Measurements from ENCODE around the gene PTX4. TPM values are rescaled to one million over a fixed set of nuclear protein-coding genes. Genes with fewer than 3 reads are reported as not detected.
A peak's percentile ranks its signal among the peaks of the same experiment; 100 is the strongest.

Gene PTX4
- polyA plus RNA-seq, 10 donors: 0.13 to 1.5 (median 0.53) TPM

DNA sequence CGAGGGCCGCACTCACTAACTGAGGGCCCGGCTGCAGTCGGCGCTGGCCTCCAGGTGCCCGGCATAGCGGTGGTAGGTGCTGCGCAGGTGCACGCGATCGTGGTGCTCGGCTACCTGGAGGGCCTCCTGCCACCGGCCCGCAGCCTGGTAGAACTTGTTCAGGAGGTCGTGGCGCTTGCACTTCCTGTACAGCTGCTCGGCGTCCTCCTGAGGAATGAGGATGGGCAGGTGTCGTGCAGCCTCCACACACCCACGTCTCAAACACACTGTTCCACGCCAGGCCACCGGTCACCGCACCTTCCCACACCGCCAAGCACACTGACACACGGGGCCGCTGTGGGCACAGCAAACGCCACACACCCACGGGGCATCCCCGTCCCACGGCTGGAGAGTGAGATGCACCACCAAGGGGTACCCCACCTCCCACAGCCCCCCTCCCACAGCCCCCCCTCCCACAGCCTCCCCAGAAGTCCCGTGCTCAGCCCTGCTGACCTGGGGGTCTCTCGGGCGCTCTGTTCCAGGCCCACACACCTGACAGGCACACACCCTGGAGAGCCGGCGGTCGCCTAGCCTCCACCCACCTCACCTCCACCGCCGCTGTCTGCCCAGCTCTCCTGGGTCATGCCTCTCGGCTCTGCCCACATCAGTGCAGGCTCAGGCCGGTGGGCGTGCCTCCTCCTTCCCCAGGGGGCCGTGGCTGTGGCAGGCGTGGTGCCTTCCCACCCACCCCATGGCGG, 37.3 kb upstream of the PTX4 start:
- DNase-seq: no peak

GRCh38 chr16:1524366-1524765, 35.6 kb upstream of the PTX4 start:
- no peak for DNase-seq

DNA sequence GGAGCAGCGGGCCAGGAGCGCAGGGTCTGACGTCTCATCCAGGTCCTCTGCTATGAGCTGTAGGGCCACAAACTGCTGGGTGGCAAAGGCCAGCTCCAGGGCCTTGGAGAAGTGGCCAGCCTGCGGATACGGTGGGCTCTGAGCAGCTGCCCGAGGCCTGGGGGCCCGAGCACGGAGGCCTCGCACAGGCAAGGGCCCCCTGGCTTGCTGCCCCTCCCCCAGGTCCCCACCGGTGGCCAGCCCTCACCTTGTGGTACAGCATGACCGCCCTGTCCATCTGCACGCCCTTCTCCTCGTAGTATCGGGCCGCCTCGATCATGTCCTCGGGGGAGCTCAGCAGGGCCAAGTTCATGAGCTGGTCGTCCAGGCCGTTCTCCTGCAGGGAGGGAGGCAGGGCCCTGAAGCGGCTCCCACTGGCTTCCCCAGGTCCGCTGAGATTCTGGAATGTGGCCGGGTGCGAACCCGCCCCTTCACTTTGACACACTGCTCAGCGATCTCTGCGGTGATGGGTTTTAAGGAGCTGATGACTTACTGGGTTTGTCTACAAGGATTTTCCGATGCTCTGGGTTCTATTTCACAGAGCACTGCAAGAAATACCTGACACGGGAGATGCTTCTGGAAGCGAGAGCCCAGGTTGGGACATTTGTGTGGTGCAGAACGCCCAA, 35.0 kb upstream of the PTX4 start:
- no peak for DNase-seq

DNA sequence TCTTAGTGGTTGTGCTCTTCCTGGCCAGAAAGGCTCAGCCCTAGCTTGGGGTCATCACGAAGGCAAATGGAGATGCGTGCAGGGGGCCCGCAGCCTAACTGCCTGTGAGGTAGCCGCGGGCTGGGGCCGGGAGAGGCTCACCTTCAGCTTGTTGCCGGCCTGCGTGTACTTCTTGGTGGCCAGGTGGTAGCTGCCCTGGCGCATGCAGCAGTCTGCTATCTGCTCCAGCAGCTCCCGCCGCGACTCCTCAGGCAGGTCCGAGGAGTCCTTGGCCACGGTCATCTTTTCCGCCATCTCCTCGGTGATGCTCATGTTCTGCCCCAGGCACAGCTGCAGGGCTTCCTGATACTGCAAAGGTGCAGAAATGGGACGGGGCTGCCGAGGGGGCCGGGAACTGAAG, 31.7 kb upstream of the PTX4 start:
- no peak for DNase-seq

DNA sequence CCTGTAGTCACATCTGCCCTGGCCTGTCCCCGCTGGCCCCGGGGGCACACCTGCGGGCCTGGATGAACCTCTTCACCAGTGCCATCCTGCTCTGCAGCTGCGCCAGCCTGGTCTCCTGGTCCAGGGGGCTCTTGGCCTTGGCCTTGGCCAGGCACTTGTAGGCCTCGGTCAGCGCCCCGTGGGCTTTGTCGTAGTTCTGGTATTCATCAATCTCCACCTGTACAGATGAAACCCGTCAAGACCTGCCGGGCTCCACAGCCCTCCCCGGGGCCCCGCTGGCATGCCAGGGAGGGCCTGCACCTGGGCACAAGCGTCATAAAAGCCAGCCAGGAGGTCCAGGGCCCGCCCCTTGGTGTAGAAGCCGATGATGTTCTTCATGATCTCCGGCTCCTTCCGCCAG, 31.1 kb upstream of the PTX4 start:
- no peak for DNase-seq

DNA sequence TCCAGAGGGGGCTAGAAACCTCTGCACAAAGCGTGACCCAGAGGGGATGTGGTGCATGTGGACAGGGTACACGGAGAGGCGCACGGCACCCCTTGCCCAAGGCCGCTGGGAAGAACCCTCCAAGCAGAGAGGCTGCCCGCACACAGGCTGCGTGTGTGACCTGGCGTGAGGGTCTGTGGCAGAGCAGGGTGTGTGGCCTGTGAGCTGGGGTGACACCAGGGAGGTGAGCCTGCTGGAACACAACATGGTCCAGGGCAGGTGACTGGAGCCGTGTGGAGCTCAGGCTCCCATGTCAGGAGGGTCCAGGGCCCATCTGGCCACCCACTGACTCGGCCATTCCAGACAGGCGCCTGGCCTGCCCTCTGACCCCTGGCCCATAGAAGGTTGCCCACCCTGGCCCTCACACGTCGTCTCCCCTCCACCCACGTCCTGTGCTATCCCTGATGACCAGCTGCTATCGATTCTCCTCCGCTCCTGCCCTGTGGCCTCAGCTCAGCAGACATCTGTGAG, 29.9 kb upstream of the PTX4 start:
- DNase-seq: no peak

DNA sequence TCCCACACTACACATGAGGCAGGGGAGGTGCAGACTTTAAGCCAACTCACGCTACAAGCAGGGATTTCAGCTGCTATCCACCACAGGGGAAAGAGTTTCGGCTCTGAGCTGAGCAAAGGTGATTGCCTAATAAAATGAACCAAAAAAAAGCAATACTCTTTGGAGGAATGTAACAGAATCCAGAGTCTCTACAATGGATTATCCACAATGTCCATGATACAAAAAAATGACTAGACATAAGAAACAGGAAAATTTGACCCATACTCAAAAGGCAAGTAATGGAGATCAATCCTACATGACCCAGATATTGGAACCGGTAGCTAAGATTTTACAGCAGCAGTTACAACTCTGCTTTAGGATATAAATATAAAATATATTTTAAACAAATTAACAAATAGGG, 25.8 kb upstream of the PTX4 start:
- DNase-seq: no peak

DNA sequence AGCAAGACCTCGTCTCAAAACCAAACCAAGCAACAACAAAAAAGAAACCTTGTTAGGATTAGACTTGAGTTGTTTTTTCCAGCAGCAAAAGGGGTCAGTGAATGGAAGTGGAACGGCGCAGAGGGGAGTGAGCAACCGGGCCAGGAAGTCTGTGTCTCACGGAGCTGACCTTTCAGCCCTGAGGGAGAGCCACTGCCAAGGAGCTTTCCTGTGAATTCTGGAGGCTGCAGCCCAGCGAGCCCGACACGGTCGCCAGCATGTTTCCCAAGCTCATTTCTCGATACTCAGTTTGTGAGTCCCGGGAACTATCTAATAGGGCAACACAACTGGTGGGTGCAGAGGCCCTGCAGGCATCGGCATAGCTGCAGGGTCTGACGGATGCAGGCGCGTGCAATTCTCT, 24.0 kb upstream of the PTX4 start:
- DNase-seq: no peak

DNA sequence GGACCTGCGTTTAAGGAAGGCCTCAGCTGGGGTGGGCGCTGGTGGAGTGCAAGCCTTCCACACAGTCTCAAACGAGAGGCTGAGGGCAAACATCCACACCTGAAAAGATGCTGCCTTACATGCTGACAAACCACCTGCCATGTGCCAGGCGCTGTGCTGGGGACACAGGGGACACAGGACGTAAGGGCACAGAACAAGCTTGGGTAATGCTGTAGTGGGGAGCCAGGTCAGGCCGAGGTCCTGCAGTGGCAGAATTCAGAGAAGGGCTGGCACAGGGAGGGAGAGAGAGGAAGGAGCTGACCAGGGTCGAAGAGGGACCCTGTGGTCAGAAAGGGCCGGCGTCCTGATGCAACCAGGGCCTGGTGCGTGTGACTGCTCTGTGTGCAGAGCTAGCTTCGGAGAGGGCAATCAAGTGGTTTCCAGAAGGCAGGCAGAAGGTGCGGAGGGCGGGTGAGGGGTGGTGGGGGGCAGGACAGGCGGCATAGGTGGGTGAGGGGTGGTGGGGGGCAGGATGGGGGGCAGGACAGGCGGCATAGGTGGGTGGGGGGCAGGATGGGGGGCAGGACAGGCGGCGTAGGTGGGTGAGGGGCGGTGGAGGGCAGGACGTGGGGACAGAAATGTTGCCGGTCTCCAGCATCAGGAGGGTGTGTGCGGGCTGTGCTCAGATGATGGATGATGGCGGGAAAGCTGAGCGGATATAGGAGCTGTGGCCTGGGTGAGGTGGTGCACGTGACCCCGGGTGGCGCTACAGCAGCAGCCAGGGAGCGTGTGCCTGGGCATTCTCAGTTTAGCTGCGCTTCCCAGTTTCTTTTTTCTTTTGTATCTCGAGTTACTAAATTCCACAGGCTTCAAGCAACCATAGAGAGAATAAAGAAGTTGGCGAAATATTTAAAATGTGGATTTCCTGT, 23.2 kb upstream of the PTX4 start:
- DNase-seq: no peak

DNA sequence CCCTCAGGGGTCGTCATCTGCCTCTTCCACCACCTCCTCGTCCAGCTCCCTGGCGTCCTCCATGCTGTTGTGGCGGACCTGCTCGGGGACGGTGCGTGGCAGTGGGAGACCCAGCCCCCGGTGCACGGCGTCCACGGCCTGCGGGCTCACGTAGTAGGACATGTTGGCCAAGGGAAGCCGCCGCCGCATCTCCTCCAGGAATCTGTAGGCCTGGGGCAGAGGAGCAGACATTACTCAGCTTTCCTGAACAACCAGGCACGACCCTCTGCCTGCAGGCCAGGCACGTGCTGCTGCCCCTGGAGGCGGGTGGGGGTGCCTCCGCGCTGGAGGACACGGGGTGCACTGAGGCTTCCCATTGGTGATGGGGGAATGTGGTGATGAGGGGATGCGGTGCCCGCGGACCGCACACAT, 22.2 kb upstream of the PTX4 start:
- no peak for DNase-seq

DNA sequence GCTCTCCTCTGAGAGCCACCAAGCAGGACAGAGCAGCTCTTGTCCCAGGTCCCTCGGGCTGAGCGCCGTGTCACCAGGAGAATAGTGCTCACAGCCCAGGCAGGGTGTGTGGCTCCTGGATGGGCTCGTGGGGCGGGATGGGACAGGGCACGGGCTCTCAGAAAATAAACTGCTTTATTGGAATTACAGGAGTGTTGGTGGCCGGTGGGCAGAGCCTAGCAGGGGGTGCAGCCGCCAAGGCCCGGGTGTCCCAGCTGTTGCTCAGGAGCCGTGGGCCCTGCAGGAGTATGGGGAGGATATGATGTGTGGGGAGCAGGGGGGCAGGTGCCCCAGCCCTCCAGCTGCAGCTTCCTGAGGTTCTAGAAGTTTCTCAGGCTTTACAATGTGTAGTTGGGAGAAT, 21.5 kb upstream of the PTX4 start:
- DNase-seq: no peak

GRCh38 chr16:1509307-1510221, 20.8 kb upstream of the PTX4 start:
- DNase-seq: peak in 1 of 3 donors; percentile 56

GRCh38 chr16:1508494-1509187, 19.9 kb upstream of the PTX4 start:
- DNase-seq: no peak

- no peak for DNase-seq
Measured at GRCh38 chr16:1506494-1507213, 17.9 kb upstream of the PTX4 start.

DNA sequence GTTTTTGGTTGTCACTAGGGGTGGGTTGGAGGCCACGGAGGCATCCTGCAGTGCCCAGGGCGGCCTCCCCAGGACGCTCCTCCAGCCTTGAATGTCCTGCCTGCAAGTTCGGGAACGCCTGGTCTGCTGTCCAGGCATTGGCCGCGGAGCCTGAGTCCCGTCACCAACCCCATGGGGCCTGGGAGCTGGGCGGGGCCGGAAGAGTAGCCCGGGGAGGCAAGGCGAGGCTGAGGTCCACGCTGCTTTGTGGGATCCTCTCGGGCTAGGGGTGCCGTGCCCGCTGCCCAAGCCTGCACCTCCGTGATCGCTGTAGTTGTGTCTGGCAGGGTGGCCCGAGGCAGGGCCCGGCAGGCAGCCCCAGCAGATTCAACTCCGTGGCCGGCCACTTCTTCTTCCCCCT, 17.2 kb upstream of the PTX4 start:
- DNase-seq: no peak

GRCh38 chr16:1505073-1505844, 16.5 kb upstream of the PTX4 start:
- no peak for DNase-seq

GRCh38 chr16:1503110-1503955, 14.6 kb upstream of the PTX4 start:
- no peak for DNase-seq

Measured in muscle of back (tissue), 11 donors.